ENCODE measurements around the gene UBE2E2. TPM values are rescaled to one million over a fixed set of nuclear protein-coding genes. Genes with fewer than 3 reads are reported as not detected.

The UBE2E2 gene
- total RNA-seq, 1 donor from 2014 or later, result 32.5 TPM

- DNase-seq (ENCODE audit: low read depth), result no peak
- no peak for TF ChIP-seq CTCF (conservative IDR thresholded peaks at IDR 0.05; ENCODE audit: low read depth, low read length)
- H3K4me3 ChIP-seq (ENCODE audit: low read depth, low read length), result no peak overlapping the region
Observed at GRCh38 chr3:23461069-23461468, 257.9 kb downstream of the UBE2E2 start.

GRCh38 chr3:23463791-23464190 is 260.7 kb downstream of the UBE2E2 start:
- no peak for DNase-seq (ENCODE audit: low read depth)
- TF ChIP-seq CTCF (conservative IDR thresholded peaks at IDR 0.05; ENCODE audit: low read depth, low read length), result no peak
- H3K4me3 ChIP-seq (ENCODE audit: low read depth, low read length), result no peak overlapping the region

- no peak for DNase-seq (ENCODE audit: low read depth)
- no peak overlapping the region for H3K4me3 ChIP-seq (ENCODE audit: low read depth, low read length)
- no peak for TF ChIP-seq CTCF (conservative IDR thresholded peaks at IDR 0.05; ENCODE audit: low read depth, low read length)
Observed at GRCh38 chr3:23465569-23465968, 262.4 kb downstream of the UBE2E2 start.

GRCh38 chr3:23468203-23468602 is 265.1 kb downstream of the UBE2E2 start:
- no peak for DNase-seq (ENCODE audit: low read depth)
- H3K4me3 ChIP-seq (ENCODE audit: low read depth, low read length), result no peak overlapping the region
- no peak for TF ChIP-seq CTCF (conservative IDR thresholded peaks at IDR 0.05; ENCODE audit: low read depth, low read length)

GRCh38 chr3:23474580-23475357 is 271.6 kb downstream of the UBE2E2 start:
- no peak for TF ChIP-seq CTCF (conservative IDR thresholded peaks at IDR 0.05; ENCODE audit: low read depth, low read length)
- no peak overlapping the region for H3K4me3 ChIP-seq (ENCODE audit: low read depth, low read length)
- no peak for DNase-seq (ENCODE audit: low read depth)

- H3K4me3 ChIP-seq (ENCODE audit: low read depth, low read length), result no peak overlapping the region
Observed at GRCh38 chr3:23475446-23475845, 272.3 kb downstream of the UBE2E2 start.

More at GRCh38 chr3:23475446-23475845, 272.3 kb downstream of the UBE2E2 start:
- no peak for TF ChIP-seq CTCF (conservative IDR thresholded peaks at IDR 0.05; ENCODE audit: low read depth, low read length)
- no peak for DNase-seq (ENCODE audit: low read depth)

Measured in epithelial cell of proximal tubule (primary cell).